HPDE6-E6E7 (cell line): ENCODE data around the gene CCDC124.
"Not testable (repeated sequence)": the region's sequence is repeated elsewhere in the genome, so short reads cannot be mapped to it uniquely, and the experiment has no call there.

Source experiments
- DNase-seq: peaks from one replicate; pipeline ENCODE4 v3.0.0; 2011; ENCODE audit warnings: missing footprints; ENCODE audit errors: extremely low spot score

The CCDC124 gene

GRCh38 chr19:17986569-17986968, 53.8 kb downstream of the CCDC124 start:
- not testable (repeated sequence) for DNase-seq

- no peak for DNase-seq
Observed at GRCh38 chr19:17988161-17988560, 55.3 kb downstream of the CCDC124 start.

DNA sequence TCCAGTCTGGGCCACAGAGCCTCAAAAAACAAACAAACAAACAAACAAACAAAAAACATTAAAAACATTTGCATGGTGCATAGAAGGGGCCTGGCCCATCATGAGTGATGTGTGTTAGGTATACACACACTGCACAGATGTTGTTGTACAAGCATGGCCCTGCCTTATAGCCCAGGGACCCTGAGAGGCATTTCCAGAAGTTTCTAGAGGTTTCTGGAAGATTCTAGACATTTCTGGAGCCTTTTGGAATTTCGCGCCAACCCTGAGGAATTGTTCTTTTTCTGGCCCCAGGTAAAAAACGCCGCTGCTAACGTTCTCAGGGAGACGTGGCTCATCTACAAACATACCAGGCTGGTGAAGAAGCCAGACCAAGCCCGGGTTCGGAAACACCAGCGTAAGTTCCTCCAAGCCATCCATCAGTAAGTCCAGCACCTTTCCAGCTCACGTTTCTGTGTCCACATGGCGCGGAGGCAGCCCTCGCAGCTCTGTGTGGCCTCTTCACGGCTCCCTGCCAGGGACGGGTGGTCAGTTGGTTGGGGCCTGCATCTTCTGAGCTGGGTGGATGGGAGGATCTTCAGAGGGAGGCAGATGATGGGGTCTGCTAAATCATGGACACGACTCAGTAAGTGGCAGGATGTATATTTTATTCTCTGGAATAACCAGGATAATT, 56.7 kb downstream of the CCDC124 start:
- no peak for DNase-seq

- DNase-seq, result no peak
Observed at GRCh38 chr19:17993076-17993813, 60.4 kb downstream of the CCDC124 start.
